Heart left ventricle (tissue), 16 donors: ENCODE measurements around the gene AJM1. TPM values are rescaled to one million over a fixed set of nuclear protein-coding genes. Genes with fewer than 3 reads are reported as not detected.

Experiments used
- ATAC-seq, 4 donors: fragments of 200-7000 bp; cut with Tn5 transposase; one replicate each; pipeline ENCODE4 v1.9.1; 2020 to 2022; ENCODE audit warnings: moderate library complexity in 4 of 4, mild to moderate bottlenecking in 3 of 4, moderate number of reproducible peaks in 1 of 4
- DNase-seq, 5 donors: peaks; one replicate each; pipeline ENCODE4 v3.0.0-alpha.2; 2020
- H3K27ac ChIP-seq, 12 donors: fragments of 200-600 bp; sonication (generic) in 4 of 12; one replicate each; pipeline versions ENCODE4 v1.5.0 to v1.8.0; 2016 to 2022; ENCODE audit warnings: mild to moderate bottlenecking in 2 of 12
- H3K27me3 ChIP-seq, 9 donors: fragments of 200-600 bp; sonication (generic) in 2 of 9; one replicate each; pipeline versions ENCODE4 v1.5.1 to v1.8.0; 2016 to 2022; ENCODE audit warnings: mild to moderate bottlenecking in 3 of 9
- H3K36me3 ChIP-seq, 9 donors: fragments of 200-600 bp; sonication (generic) in 2 of 9; one replicate each; pipeline versions ENCODE4 v1.5.0 to v1.8.0; 2018 to 2022; ENCODE audit warnings: mild to moderate bottlenecking in 2 of 9
- H3K4me1 ChIP-seq, 12 donors: fragments of 200-600 bp; sonication (generic) in 4 of 12; one replicate each; pipeline versions ENCODE4 v1.5.0 to v1.8.0; 2016 to 2022; ENCODE audit warnings: mild to moderate bottlenecking in 3 of 12
- H3K4me3 ChIP-seq, 12 donors: fragments of 200-600 bp; sonication (generic) in 4 of 12; one replicate each; pipeline versions ENCODE4 v1.5.0 to v1.8.0; 2017 to 2022; ENCODE audit warnings: mild to moderate bottlenecking in 9 of 12, moderate library complexity in 4 of 12
- H3K9me3 ChIP-seq, 12 donors: fragments of 200-600 bp; sonication (generic) in 4 of 12; one replicate each; pipeline versions ENCODE4 v1.5.0 to v1.8.0; 2016 to 2022; ENCODE audit warnings: mild to moderate bottlenecking in 1 of 12
- CTCF ChIP-seq, 12 donors: fragments of 200-600 bp; sonication (generic) in 4 of 12; IDR thresholded peaks; one replicate each; pipeline versions ENCODE4 v1.5.0 to v1.8.0; 2018 to 2022; ENCODE audit warnings: antibody characterized with exemption in 12 of 12, mild to moderate bottlenecking in 5 of 12
- POLR2A ChIP-seq, 2 donors: fragments of 450-650 bp; IDR thresholded peaks; one replicate each; pipeline ENCODE4 v1.6.1; 2017; ENCODE audit warnings: antibody characterized with exemption in 2 of 2, mild to moderate bottlenecking in 2 of 2, moderate library complexity in 2 of 2
- WGBS, 4 donors: extraction: QIAGEN DNeasy Blood & Tissue Kit in 2 of 4; methylation state at CpG; one replicate each; pipeline versions ENCODE4 v1.1.5 to v1.1.7; 2013 to 2018; 5-methylcytosine and 5-hydroxymethylcytosine counted together
- intact Hi-C, 10 donors: fragments of 100-400 bp; cut with DNase I; formaldehyde crosslinking; loops; one replicate each; pipeline versions ENCODE4 v1.11.1 to v1.14.2; 2022
- polyA plus RNA-seq, 2 donors: library from polyadenylated mRNA; stranded (reverse); fragments of 200-250 nt; gene quantifications; one replicate each; pipeline ENCODE4 v1.2.3, GENCODE V29; 2013
- total RNA-seq, 9 donors: library from RNA; depleted of rRNA in 2 of 9; stranded (reverse); fragments of >200 nt in 2 of 9; fragmentation: NEBNext Ultra II Directional in 3 of 9; extraction: Animal tissue kit (Norgen Biotek cat#: 25700) in 3 of 9; gene quantifications; one replicate each; pipeline versions ENCODE4 v1.1.0 to v1.2.4, GENCODE V29; 2016 to 2023
- donor health status: ischemic (EF 13 %, LVEDD 7.1; RV severe dilation, severe dysfunction).
- donor health status: healthy with polysubstance abuse.
- donor health status: DM: no; HTN: yes; CAD: no.
- donor health status: DM: no; HTN: no; CAD: no.
- donor health status: ischemic (EF 25% LVEDD 6.9; RV normal size, moderate dysfunction).
- donor health status: ischemic (EF 25% LVEDD 5.7; RV mildly dilated, moderate dysfunction).
- donor health status: healthy.
- donor health status: DM: yes; HTN: yes; CAD: no.
- donor health status: ischemic (EF 35%, LVEDD 5.7; RV mildly dilated, moderate dysfunction).
- donor health status: nonischemic (EF 11% LVEDD 7.7; RV severe dilation, severe dysfunction).
- donor health status: DM: yes; HTN: yes; CAD: no.
- donor health status: PGD.
- donor health status: ischemic (EF 29% LVEDD 5.4; RV normal size, mild dysfunction).
- donor health status: nonischemic (EF 23%, LVEDD 6.1; RV moderate dilation, normal function).

Gene AJM1
- total and polyA plus RNA-seq, 11 donors, result 2.6 to 7.0 (median 5.5) TPM

GRCh38 chr9:136803551-136804508, 38.4 kb upstream of the AJM1 start:
- TF ChIP-seq CTCF (IDR thresholded peaks at IDR 0.05) (no peak), POLR2A (IDR thresholded peaks at IDR 0.05) (no peak)
- DNase-seq (no peak), ATAC-seq (no peak)
- Histone ChIP-seq H3K4me3 (no peak overlapping the region), H3K9me3 (no peaks in the 10 kb centered on the region), H3K4me1 (peaks cover 10 to 45% (median 28%) of the 10 kb centered on the region in 12 donors), H3K27ac (no peak overlapping the region), H3K36me3 (peaks cover 0 to 3% (median 0%) of the 10 kb centered on the region in 9 donors), H3K27me3 (peaks cover 4 to 38% (median 12%) of the 10 kb centered on the region in 9 donors)
- intact Hi-C loops, result loop anchor here in 1 of 10 donors (5.0 kb wide), 1 partner anchor 33 kb away; no protein-coding TSS in a partner anchor
- 93 to 97% (median 96%) methylated on average over 22 of the region's 22 CpGs for WGBS, 4 donors

- Histone ChIP-seq H3K4me1 (peaks cover 15 to 47% (median 33%) of the 10 kb centered on the region in 12 donors), H3K27ac (no peak overlapping the region), H3K4me3 (no peak overlapping the region), H3K9me3 (no peaks in the 10 kb centered on the region), H3K27me3 (peaks cover 0 to 29% (median 8%) of the 10 kb centered on the region in 9 donors), H3K36me3 (peaks cover 0 to 4% (median 2%) of the 10 kb centered on the region in 9 donors)
- WGBS, 4 donors, result 93 to 95% (median 94%) methylated on average over 15 to 20 of the region's 20 CpGs
- DNase-seq, result no peak
- TF ChIP-seq CTCF (IDR thresholded peaks at IDR 0.05) (no peak), POLR2A (IDR thresholded peaks at IDR 0.05) (no peak)
- intact Hi-C loops, result loop anchor here in 1 of 10 donors (5.0 kb wide), 1 partner anchor 33 kb away; no protein-coding TSS in a partner anchor
- ATAC-seq, result no peak
These were observed 37.6 kb upstream of the AJM1 start for GRCh38 chr9:136804509-136805206.

- Histone ChIP-seq H3K27me3 (peaks cover 0 to 23% (median 8%) of the 10 kb centered on the region in 9 donors), H3K27ac (no peak overlapping the region), H3K4me3 (no peak overlapping the region), H3K4me1 (peaks cover 13 to 47% (median 33%) of the 10 kb centered on the region in 12 donors), H3K36me3 (peaks cover 0 to 10% (median 5%) of the 10 kb centered on the region in 9 donors), H3K9me3 (no peaks in the 10 kb centered on the region)
- ATAC-seq (no peak), DNase-seq (no peak)
- intact Hi-C loops, result no loop called here
- no peak for TF ChIP-seq CTCF (IDR thresholded peaks at IDR 0.05)
- no peak for TF ChIP-seq POLR2A (IDR thresholded peaks at IDR 0.05)
- WGBS, 4 donors, result 83 to 93% (median 91%) methylated on average over 12 of the region's 12 CpGs
These were observed 37.0 kb upstream of the AJM1 start for GRCh38 chr9:136805207-136805740.
